H9 (cell line): ENCODE results near the gene SLC16A1. TPM values are rescaled to one million over a fixed set of nuclear protein-coding genes. Genes with fewer than 3 reads are reported as not detected.

Experiments used
- DNase-seq: peaks from one replicate; pipeline ENCODE4 v3.0.0-alpha.2; 2017
- H2AFZ ChIP-seq: one replicate; pipeline ENCODE4 v1.6.1; 2013; ENCODE audit warnings: mild to moderate bottlenecking, low read length, control low read depth, moderate library complexity
- H2AK5ac ChIP-seq: 2 replicates; pipeline ENCODE4 v1.6.1; 2013; ENCODE audit warnings: low read length, control low read depth, mixed read lengths; ENCODE audit not compliant: insufficient read length
- H2BK120ac ChIP-seq: one replicate; pipeline ENCODE4 v1.6.1; 2013; ENCODE audit warnings: low read depth, mild to moderate bottlenecking, low read length, control low read depth, inconsistent platforms; ENCODE audit not compliant: poor library complexity, severe bottlenecking
- H2BK12ac ChIP-seq: 2 replicates; pipeline ENCODE4 v1.6.1; 2013; ENCODE audit warnings: low read length, control low read depth, mixed read lengths, low read depth; ENCODE audit not compliant: insufficient read length
- H2BK15ac ChIP-seq: 2 replicates; pipeline ENCODE4 v1.6.1; 2013; ENCODE audit warnings: low read depth, low read length, control low read depth
- H2BK20ac ChIP-seq: one replicate; pipeline ENCODE4 v1.6.1; 2013; ENCODE audit warnings: low read depth, mild to moderate bottlenecking, low read length, control low read depth, inconsistent platforms; ENCODE audit not compliant: poor library complexity, severe bottlenecking
- H2BK5ac ChIP-seq: 2 replicates; pipeline ENCODE4 v1.6.1; 2013; ENCODE audit warnings: low read length, control low read depth, mixed read lengths; ENCODE audit not compliant: insufficient read length
- H3K14ac ChIP-seq: 2 replicates; pipeline ENCODE4 v1.6.1; 2013; ENCODE audit warnings: low read length, control low read depth; ENCODE audit not compliant: insufficient read depth
- H3K18ac ChIP-seq: 2 replicates; pipeline ENCODE4 v1.6.1; 2013; ENCODE audit warnings: low read depth, mild to moderate bottlenecking, mixed read lengths, low read length, control low read depth; ENCODE audit not compliant: insufficient read length
- H3K23ac ChIP-seq: 2 replicates; pipeline ENCODE4 v1.6.1; 2013; ENCODE audit warnings: low read length, control low read depth, mixed read lengths, low read depth; ENCODE audit not compliant: insufficient read length
- H3K23me2 ChIP-seq: 2 replicates; pipeline ENCODE4 v1.6.1; 2013; ENCODE audit warnings: low read depth, mild to moderate bottlenecking, mixed read lengths, low read length, control low read depth; ENCODE audit not compliant: insufficient read length, poor library complexity, severe bottlenecking
- H3K27ac ChIP-seq: 2 replicates; pipeline ENCODE4 v1.5.1; 2013; ENCODE audit warnings: low read length, control low read depth, mixed read lengths, low read depth; ENCODE audit not compliant: insufficient read length
- H3K27me3 ChIP-seq: 2 replicates; pipeline ENCODE4 v1.6.1; 2013; ENCODE audit warnings: low read length, control low read depth, inconsistent platforms; ENCODE audit not compliant: insufficient read depth
- H3K4ac ChIP-seq: 2 replicates; pipeline ENCODE4 v1.6.1; 2013; ENCODE audit warnings: low read depth, mild to moderate bottlenecking, control low read depth, inconsistent platforms, low read length, moderate library complexity
- H3K4me1 ChIP-seq: 2 replicates; pipeline ENCODE4 v1.6.1; 2013; ENCODE audit warnings: low read length, control low read depth, inconsistent platforms; ENCODE audit not compliant: insufficient read depth
- H3K4me2 ChIP-seq: 2 replicates; pipeline ENCODE4 v1.6.1; 2013; ENCODE audit warnings: low read length, control low read depth, mixed read lengths; ENCODE audit not compliant: insufficient read length, insufficient read depth
- H3K56ac ChIP-seq: 2 replicates; pipeline ENCODE4 v1.6.1; 2013; ENCODE audit warnings: low read depth, mild to moderate bottlenecking, mixed read lengths, low read length, control low read depth; ENCODE audit not compliant: insufficient read length
- H3K79me1 ChIP-seq: 2 replicates; pipeline ENCODE4 v1.6.1; 2013; ENCODE audit warnings: low read depth, mild to moderate bottlenecking, moderate library complexity, low read length, control low read depth, inconsistent platforms; ENCODE audit not compliant: insufficient read depth, poor library complexity, severe bottlenecking
- H3K79me2 ChIP-seq: 2 replicates; pipeline ENCODE4 v1.6.1; 2013; ENCODE audit warnings: low read length, control low read depth, inconsistent platforms; ENCODE audit not compliant: insufficient read depth
- H3K9ac ChIP-seq: 2 replicates; pipeline ENCODE4 v1.6.1; 2013; ENCODE audit warnings: low read length, control low read depth, mixed read lengths; ENCODE audit not compliant: insufficient read length; ENCODE audit errors: extremely low read depth
- H3K9me3 ChIP-seq: one replicate; pipeline ENCODE4 v1.6.1; 2013; ENCODE audit warnings: low read depth, low read length, inconsistent platforms; ENCODE audit not compliant: control insufficient read depth
- H3T11ph ChIP-seq: one replicate; pipeline ENCODE4 v1.6.1; 2013; ENCODE audit warnings: mild to moderate bottlenecking, low read length, control low read depth, inconsistent platforms
- H4K20me1 ChIP-seq: one replicate; pipeline ENCODE4 v1.6.1; 2013; ENCODE audit not compliant: control insufficient read depth, insufficient read length, insufficient read depth
- H4K5ac ChIP-seq: 2 replicates; pipeline ENCODE4 v1.6.1; 2013; ENCODE audit warnings: low read depth, mild to moderate bottlenecking, mixed read lengths, low read length, control low read depth; ENCODE audit not compliant: insufficient read length
- H4K8ac ChIP-seq: replicated peaks from 2 replicates; pipeline ENCODE4 v1.6.1; 2013; ENCODE audit warnings: low read length, control low read depth, mixed read lengths, low read depth; ENCODE audit not compliant: insufficient read length
- H4K91ac ChIP-seq: 2 replicates; pipeline ENCODE4 v1.6.1; 2013; ENCODE audit warnings: low read depth, mild to moderate bottlenecking, moderate library complexity, mixed read lengths, low read length, control low read depth; ENCODE audit not compliant: insufficient read length
- H3K27ac Mint-ChIP-seq, 3 experiments: 2 replicates in 2 of 3; 3 replicates in 1 of 3; pipeline ENCODE4 v1.8.0; 2020 to 2021; ENCODE audit warnings: mixed read lengths in 3 of 3, mild to moderate bottlenecking in 1 of 3, moderate library complexity in 1 of 3
- H3K27me3 Mint-ChIP-seq: 2 replicates; pipeline ENCODE4 v1.8.0; 2021; ENCODE audit warnings: low read depth, mild to moderate bottlenecking, moderate library complexity, mixed read lengths
- H3K36me3 Mint-ChIP-seq, 3 experiments: 2 replicates in 2 of 3; 3 replicates in 1 of 3; pipeline ENCODE4 v1.8.0; 2020 to 2021; ENCODE audit warnings: low read depth in 3 of 3, mixed read lengths in 3 of 3; ENCODE audit not compliant: insufficient read depth in 1 of 3
- H3K4me1 Mint-ChIP-seq, 2 experiments: 2 replicates each; pipeline ENCODE4 v1.8.0; 2020; ENCODE audit warnings: mixed read lengths in 2 of 2
- H3K4me3 Mint-ChIP-seq, 2 experiments: 2 replicates in 1 of 2; 3 replicates in 1 of 2; pipeline ENCODE4 v1.8.0; 2020 to 2021; ENCODE audit warnings: mild to moderate bottlenecking in 2 of 2, mixed read lengths in 2 of 2, moderate library complexity in 1 of 2
- H3K9me3 Mint-ChIP-seq, 2 experiments: 2 replicates in 1 of 2; 3 replicates in 1 of 2; pipeline ENCODE4 v1.8.0; 2020; ENCODE audit warnings: mild to moderate bottlenecking in 2 of 2, mixed read lengths in 2 of 2, moderate library complexity in 1 of 2
- CTCF ChIP-seq: fragments of 200-600 bp; sonication (generic); conservative IDR thresholded peaks from 3 replicates; pipeline ENCODE4 v1.8.0; 2021; ENCODE audit warnings: antibody characterized with exemption, mild to moderate bottlenecking
- WGBS: extraction: QIAGEN DNeasy Blood & Tissue Kit; methylation state at CpG from one replicate; pipeline ENCODE4 v1.1.7; 2013; ENCODE audit warnings: missing lambda C conversion rate, low lambda C conversion rate, mixed read lengths; ENCODE audit not compliant: insufficient read length; ENCODE audit errors: extremely low coverage; 5-methylcytosine and 5-hydroxymethylcytosine counted together
- total RNA-seq: library from RNA; stranded (reverse); gene quantifications from 2 replicates; pipeline ENCODE4 v1.2.1, GENCODE V29; 2021

Gene SLC16A1
- total RNA-seq, 1 experiment from 2014 or later: 381 TPM

- peaks cover 0 to 6% of the 10 kb centered on the region in 2 experiments; a peak in 1 of 4 replicates for H3K4me1 Mint-ChIP-seq
These were observed 27.6 kb upstream of the SLC16A1 start for GRCh38 chr1:112983537-112984131.

More at GRCh38 chr1:112983537-112984131, 27.6 kb upstream of the SLC16A1 start:
- no CpG with 5 or more reads among the region's 6 CpGs for WGBS
- Histone ChIP-seq H3K79me1 (no peaks in the 10 kb centered on the region), H3K56ac (no peak overlapping the region), H4K20me1 (no peaks in the 10 kb centered on the region), H4K91ac (no peak overlapping the region), H3K14ac (no peak overlapping the region), H3K23ac (no peak overlapping the region), H3K27ac (no peak overlapping the region), H3K18ac (no peak overlapping the region), H3K9me3 (no peaks in the 10 kb centered on the region), H4K8ac (no peak overlapping the region), H3K27me3 (no peaks in the 10 kb centered on the region), H3T11ph (no peak overlapping the region), H3K4me1 (0 out of 2 replicates have a peak, but pooled peaks cover 4% of the 10 kb centered on the region), H3K4ac (no peak overlapping the region), H3K4me2 (no peak overlapping the region), H2BK12ac (no peak overlapping the region), H2BK120ac (no peak overlapping the region), H2BK5ac (no peak overlapping the region), H2BK15ac (no peak overlapping the region), H2AK5ac (no peak overlapping the region), H2BK20ac (no peak overlapping the region), H2AFZ (no peak overlapping the region), H3K9ac (no peak overlapping the region), H4K5ac (no peak overlapping the region), H3K23me2 (no peaks in the 10 kb centered on the region), H3K79me2 (no peaks in the 10 kb centered on the region)
- no peaks in the 10 kb centered on the region for H3K27me3 Mint-ChIP-seq
- H3K36me3 Mint-ChIP-seq: no peaks in the 10 kb centered on the region
- H3K4me3 Mint-ChIP-seq: no peak overlapping the region
- no peak for TF ChIP-seq CTCF
- DNase-seq: no peak
- no peaks in the 10 kb centered on the region for H3K9me3 Mint-ChIP-seq
- H3K27ac Mint-ChIP-seq: peak overlapping the region in 1 of 3 experiments; percentile 8; a peak in 1 of 7 replicates
